Activated T-helper 1 cell treated with Interleukin-2 at 50 U/mL for 16 hours (primary cell): ENCODE measurements around the gene USP40.
"Not testable (repeated sequence)": the region's sequence is repeated elsewhere in the genome, so short reads cannot be mapped to it uniquely, and the experiment has no call there.

Experiments used
- DNase-seq: peaks from one replicate; pipeline ENCODE4 v3.0.0-alpha.2; 2020; ENCODE audit warnings: low read depth

Gene USP40, protein sequence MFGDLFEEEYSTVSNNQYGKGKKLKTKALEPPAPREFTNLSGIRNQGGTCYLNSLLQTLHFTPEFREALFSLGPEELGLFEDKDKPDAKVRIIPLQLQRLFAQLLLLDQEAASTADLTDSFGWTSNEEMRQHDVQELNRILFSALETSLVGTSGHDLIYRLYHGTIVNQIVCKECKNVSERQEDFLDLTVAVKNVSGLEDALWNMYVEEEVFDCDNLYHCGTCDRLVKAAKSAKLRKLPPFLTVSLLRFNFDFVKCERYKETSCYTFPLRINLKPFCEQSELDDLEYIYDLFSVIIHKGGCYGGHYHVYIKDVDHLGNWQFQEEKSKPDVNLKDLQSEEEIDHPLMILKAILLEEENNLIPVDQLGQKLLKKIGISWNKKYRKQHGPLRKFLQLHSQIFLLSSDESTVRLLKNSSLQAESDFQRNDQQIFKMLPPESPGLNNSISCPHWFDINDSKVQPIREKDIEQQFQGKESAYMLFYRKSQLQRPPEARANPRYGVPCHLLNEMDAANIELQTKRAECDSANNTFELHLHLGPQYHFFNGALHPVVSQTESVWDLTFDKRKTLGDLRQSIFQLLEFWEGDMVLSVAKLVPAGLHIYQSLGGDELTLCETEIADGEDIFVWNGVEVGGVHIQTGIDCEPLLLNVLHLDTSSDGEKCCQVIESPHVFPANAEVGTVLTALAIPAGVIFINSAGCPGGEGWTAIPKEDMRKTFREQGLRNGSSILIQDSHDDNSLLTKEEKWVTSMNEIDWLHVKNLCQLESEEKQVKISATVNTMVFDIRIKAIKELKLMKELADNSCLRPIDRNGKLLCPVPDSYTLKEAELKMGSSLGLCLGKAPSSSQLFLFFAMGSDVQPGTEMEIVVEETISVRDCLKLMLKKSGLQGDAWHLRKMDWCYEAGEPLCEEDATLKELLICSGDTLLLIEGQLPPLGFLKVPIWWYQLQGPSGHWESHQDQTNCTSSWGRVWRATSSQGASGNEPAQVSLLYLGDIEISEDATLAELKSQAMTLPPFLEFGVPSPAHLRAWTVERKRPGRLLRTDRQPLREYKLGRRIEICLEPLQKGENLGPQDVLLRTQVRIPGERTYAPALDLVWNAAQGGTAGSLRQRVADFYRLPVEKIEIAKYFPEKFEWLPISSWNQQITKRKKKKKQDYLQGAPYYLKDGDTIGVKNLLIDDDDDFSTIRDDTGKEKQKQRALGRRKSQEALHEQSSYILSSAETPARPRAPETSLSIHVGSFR

DNA sequence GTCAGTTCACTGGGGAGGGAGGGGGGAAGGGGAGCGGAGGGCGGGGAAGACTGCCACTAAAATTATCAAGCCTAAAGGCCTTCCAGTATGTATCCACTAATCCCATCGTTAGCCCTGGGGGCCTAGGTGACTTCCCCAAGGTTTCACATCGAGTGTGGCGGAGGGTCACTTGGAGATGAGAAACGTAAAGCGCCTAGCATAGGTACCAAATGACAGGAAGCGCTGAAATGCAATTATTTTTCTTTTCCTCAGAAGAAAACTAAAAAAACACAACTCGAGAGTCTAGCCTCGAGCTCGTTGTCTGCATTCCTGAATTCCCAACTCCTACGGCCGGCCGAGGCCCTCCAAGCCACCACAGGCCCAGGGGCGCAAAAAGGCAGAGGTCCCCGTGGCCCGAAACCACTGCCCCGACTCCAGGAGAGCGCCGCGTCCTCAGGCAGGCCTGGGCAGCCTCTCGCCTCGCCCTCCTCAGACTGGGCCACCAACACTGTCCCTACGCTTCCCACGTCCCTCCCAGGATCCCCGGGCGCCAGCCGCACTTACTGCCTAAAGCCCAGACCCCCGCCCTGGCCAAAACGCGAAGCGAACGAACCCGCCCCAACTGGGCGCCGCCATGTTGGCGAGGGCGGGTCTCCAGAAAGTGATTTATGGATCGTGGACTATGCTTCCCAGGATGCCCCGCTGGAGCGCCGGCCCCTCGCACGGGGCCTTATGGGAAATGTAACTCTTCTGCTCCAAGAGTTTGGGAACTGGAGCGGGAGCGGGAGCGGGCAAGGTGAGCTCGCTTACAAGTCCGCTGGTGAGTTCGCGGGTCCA, at the start of gene USP40:
USP40 (minus strand) TSS at position 642 of the 816 bp plus-strand sequence. CDS start 1,228 bp downstream, outside the sequence.
- DNase-seq, result peak; percentile 33

GRCh38 chr2:233611284-233611683, 44.7 kb upstream of the USP40 start:
- DNase-seq, result no peak

DNA sequence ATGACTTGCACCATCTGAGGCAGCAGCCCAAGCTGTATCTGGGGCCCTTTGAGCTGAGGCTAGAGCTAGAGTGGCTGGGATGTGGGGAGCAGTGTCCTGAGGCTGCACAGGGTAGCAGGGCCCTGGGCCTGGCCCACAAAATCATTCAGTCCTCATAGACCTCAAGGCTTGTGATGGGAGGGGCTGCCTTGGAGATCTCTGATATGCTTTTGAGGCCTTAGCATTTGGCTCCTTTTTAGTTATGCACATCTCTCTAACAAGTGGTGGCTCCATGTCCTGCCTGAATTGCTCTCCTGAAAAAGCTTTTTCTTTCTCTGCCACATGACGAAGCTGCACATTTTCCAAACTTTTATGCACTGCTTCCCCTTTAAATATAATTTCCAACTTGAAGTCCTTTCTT, 39.1 kb upstream of the USP40 start:
- no peak for DNase-seq

DNA sequence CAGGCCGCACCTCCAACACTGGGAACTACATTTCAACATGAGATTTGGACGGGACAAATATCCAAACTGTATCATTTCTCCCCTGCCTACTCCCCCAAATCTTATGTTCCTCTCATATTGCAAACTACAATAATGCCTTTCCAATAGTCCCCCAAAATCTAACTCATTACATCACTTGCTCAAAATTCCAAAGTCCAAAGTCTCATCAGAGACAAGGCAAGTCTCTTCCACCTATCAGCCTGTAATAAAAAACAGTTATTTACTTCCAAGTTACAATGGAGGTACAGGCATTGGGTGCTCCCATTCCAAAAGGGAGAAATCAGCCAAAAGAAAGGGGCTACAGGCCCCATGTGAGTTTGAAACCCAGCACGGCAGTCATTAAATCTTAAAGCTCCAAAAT, 38.2 kb upstream of the USP40 start:
- no peak for DNase-seq

DNA sequence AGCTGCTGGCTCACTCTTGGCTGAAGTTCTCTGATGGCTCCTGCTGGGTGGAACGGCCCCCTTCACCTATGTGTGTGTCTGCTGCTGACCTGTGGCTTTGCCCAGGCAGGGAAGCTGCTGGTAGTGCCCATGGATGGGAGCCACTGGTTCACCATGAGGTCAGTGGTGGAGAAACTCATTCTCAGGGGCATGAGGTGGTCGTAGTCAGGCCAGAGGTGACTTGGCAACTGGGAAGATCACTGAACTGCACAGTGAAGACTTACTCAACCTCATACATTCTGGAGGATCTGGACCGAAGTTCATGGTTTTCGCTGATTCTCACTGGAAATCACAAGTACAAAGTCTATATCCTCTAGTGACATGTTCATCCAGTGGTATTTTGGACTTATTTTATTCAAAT, 36.9 kb upstream of the USP40 start:
- no peak for DNase-seq

GRCh38 chr2:233602076-233602475, 35.5 kb upstream of the USP40 start:
- DNase-seq, result no peak

- DNase-seq, result no peak
Measured at GRCh38 chr2:233600386-233600785, 33.8 kb upstream of the USP40 start.

DNA sequence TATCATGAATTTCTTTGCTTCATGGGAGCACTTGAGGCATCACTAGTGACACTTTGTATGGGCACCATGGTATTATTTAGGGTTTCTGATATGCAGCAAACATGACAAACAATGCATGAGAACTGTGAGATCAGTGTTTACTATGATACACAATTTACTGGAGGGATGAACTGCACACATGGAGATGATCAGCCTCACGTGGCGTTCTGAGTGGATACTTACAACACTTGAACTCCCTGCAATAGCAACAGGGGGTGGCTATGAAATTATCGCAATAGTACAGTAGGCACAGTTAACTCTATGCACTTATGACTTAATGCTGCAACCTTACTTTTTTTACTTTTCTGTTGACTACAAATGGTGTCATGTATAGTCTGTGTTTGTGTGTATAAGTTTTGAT, 32.4 kb upstream of the USP40 start:
- DNase-seq, result no peak

DNA sequence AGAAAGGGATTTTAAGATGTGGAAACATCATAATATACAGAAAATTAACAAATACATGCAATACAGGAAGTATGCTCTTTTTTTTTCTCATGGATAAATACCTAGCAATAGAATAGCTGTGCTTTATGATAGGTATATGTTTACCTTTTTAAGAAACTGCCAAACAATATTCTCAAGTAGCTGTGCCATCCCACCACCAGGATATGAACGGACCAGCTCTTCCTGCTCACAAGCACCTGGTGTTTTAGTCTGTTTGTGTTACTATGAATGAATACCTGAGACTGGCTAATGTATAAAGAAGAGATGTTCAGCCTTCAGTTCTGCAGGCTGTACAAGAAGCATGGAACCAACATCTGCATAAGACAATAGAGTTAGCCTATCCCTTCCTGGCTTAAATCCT, 30.9 kb upstream of the USP40 start:
- no peak for DNase-seq

DNA sequence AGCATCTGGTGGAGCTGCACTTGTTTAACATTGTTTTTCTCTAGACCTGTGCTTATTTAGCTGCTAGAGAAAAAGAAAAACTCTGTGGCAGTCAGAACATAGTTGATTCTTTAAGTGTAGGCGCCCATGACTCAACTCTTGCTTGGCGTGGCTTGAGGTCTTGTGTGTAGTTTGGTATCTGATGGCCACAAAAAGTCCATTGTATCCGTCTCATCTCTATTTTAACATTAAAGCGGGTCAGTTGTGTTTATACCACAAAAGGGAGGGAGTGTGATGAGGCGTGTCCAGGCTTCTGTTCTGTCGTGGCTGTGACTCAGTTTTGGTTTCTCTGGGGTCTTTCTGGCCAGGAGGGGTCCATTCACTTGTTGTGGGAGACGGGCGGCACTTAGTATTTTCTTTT, 26.6 kb upstream of the USP40 start:
- DNase-seq, result no peak

DNA sequence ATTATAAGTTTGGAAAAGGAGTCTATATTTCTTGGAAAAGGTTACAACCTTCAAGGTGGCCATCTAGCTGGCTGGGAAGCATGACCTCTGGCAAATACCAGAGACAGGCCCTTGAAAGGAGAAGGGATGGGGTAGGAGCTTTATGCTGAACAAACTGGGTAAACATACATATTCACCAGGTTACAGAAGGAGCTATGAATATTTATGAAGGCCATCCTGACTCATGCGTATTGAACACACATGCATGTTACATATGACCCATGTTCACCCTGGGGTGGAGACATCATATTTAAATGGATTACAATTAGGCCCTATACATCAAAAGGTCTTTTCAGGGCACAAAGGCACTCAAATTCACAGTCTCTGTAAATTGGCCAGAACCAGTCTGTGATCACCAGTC, 26.1 kb upstream of the USP40 start:
- DNase-seq, result not testable (repeated sequence)

DNA sequence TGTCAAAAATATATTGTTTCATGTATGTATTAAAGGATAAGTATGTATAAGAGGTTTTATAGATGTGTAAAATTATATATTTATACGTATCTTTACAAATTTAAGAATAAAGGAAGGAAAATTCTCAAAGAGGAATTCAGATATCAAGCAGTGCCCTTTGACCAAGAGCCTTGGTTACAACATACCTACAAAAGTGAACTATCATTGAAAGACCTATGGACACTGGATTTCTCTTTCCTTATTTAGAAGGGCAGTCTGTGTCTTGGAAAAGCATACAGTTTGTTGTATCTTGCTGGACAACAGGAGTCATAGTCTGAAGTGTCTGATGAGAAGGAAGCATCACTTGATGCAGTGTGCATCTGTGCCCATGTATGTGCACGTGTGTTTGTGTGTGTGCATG, 21.8 kb upstream of the USP40 start:
- DNase-seq, result no peak

DNA sequence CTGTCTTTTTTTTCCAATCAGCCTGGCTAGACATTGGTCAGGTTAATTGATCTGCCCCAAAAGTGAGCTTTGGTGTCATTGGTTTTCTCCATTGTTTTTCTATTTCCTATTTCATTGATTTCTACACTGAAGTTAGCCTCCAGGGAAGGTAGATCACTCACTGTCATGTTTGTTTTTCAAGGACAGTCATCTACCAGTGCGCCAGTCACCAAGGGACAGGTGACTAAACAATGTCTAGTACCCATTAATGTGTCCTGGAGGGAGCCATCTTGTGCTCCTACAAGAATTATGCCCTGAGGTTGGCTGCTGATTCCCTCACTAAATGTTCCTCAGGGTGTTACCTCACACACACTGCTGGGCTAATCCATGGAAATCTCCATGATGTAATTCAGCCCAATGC, 17.6 kb upstream of the USP40 start:
- DNase-seq, result no peak

DNA sequence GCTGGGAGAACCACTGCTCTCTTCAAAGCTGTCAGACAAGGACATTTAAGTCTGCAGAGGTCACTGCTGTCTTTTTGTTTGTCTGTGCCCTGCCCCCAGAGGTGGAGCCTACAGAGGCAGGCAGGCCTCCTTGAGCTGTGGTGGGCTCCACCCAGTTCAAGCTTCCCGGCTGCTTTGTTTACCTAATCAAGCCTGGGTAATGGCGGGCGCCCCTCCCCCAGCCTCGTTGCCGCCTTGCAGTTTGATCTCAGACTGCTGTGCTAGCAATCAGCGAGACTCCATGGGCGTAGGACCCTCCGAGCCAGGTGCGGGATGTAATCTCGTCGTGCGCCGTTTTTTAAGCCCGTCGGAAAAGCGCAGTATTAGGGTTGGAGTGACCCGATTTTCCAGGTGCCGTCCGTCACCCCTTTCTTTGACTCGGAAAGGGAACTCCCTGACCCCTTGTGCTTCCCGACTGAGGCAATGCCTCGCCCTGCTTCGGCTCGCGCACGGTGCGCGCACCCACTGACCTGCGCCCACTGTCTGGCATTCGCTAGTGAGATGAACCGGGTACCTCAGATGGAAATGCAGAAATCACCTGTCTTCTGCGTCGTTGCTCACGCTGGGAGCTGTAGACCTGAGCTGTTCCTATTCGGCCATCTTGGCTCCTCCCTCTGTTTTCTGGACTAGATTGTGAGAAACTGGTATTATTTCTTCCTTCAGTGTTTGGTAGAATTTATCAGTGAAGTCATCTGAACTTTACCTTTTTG, 16.8 kb upstream of the USP40 start:
- not testable (repeated sequence) for DNase-seq

GRCh38 chr2:233577341-233577740, 10.8 kb upstream of the USP40 start:
- DNase-seq, result not testable (repeated sequence)

GRCh38 chr2:233572468-233572867, 5.9 kb upstream of the USP40 start:
- no peak for DNase-seq

GRCh38 chr2:233571462-233571861, 4.9 kb upstream of the USP40 start:
- no peak for DNase-seq

DNA sequence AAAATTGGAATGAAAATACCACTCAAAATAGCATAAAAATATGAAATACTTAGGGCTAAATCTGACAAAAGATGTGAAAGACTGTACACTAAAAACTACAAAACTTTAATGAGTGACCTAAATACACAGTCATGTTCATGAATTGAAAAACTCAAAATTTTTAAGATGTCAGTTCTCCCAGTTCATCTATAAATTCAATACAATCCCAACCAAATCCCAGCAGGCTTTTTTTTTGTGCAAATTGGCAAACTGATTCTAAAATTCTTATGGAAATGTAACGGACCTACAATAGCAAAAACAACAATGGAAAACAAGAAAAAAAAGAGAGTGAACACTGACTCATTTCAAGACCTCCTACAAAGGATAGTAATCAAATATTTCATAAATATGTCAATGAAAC, 4.4 kb upstream of the USP40 start:
- DNase-seq, result no peak

DNA sequence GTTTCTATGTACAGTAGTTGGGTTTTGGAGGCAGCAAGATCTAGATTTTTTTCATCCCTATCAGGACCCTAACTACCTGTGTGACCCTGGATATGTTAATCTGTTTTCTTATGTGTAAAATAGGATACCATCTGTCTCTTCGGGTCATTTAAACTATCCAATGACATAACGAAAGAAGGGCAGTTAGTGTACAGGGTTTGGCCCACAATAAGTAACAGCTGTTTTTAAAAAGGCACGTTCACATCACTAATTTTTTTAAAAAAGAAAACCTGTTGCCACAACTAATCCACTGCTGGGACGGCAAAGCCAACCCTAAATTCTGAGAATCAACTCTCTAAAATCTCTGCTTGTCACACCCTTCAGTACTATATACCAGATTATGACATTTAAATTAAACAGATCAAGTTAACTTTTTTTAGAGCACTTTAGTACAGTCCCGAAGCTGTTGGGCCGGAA, 869 bp downstream of the USP40 start:
- no peak for DNase-seq

GRCh38 chr2:233563663-233564430, 2.7 kb downstream of the USP40 start:
- DNase-seq, result no peak
